SH-SY5Y (cell line): ENCODE results near the gene TOP1.

Source experiments
- GATA2 ChIP-seq: IDR thresholded peaks from 2 replicates; pipeline ENCODE4 v1.6.1; 2011; ENCODE audit warnings: mild to moderate bottlenecking, low read depth, low read length
- GATA3 ChIP-seq: IDR thresholded peaks from 2 replicates; pipeline ENCODE4 v1.6.1; 2011; ENCODE audit warnings: low read depth, mild to moderate bottlenecking, low read length, moderate library complexity

GRCh38 chr20:41087325-41087685 is 58.7 kb downstream of the TOP1 start:
- no peak for TF ChIP-seq GATA2
- TF ChIP-seq GATA3, result peak; percentile 49; the same call in 1 of the 2 replicates
